ENCODE results near the gene GYG2. TPM values are rescaled to one million over a fixed set of nuclear protein-coding genes. Genes with fewer than 3 reads are reported as not detected.

Gene GYG2
- total and polyA plus RNA-seq, 2 of the 8 experiments (the other 6 are each of a cell fraction or from before 2014, with no cell fraction given), result 52.8 to 65.3 TPM

DNA sequence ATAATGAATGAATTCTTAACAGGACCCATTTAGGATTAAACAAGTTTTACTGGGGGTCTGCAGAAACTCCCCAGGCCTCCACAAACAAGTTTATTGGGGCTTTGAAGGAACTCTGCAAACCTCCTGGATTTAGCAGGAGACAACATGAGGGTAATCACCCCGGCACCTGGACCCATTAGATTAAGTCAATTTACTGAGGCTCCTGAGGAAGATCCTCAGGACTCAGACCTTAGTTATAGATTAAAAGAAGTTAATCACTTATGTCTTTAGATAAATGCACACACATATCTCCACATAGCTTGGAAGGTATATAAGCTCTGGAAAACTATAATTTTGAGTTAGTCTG is 47.5 kb upstream of the GYG2 start (continued):
- TF ChIP-seq SUZ12 (IDR thresholded peaks at IDR 0.05; ENCODE audit: low read length) (no peak), GTF2F1 (IDR thresholded peaks at IDR 0.05; ENCODE audit: borderline replicate concordance, low read depth, low read length) (no peak), KDM1A (IDR thresholded peaks at IDR 0.05; ENCODE audit: borderline replicate concordance, low read length) (no peak), EP300 (IDR thresholded peaks at IDR 0.05; ENCODE audit: borderline replicate concordance in 1 of 2, low read depth in 2 of 2, low read length in 2 of 2) (no peak)
